DOHH2 (cell line): ENCODE results near the gene BAZ2B.

Source experiments
- H3F3A ChIP-seq: fragments of 200-600 bp; sonication (generic), shearing (Covaris generic); 2 replicates; pipeline ENCODE4 v1.6.0; 2016; ENCODE audit warnings: antibody characterized with exemption, mild to moderate bottlenecking; ENCODE audit not compliant: control insufficient read depth, insufficient read depth
- H3K27ac ChIP-seq: fragments of 200-600 bp; sonication (generic); 2 replicates; pipeline ENCODE4 v1.5.1; 2014; ENCODE audit warnings: low read depth, mild to moderate bottlenecking, low read length, moderate library complexity
- H3K27me3 ChIP-seq: fragments of 200-600 bp; sonication (generic); 2 replicates; pipeline ENCODE4 v1.6.1; 2014; ENCODE audit warnings: mild to moderate bottlenecking, low read length, mixed read lengths; ENCODE audit not compliant: control insufficient read depth
- H3K36me3 ChIP-seq: fragments of 200-600 bp; sonication (generic); 2 replicates; pipeline ENCODE4 v1.6.1; 2014; ENCODE audit warnings: mild to moderate bottlenecking, low read length, moderate library complexity, mixed read lengths; ENCODE audit not compliant: control insufficient read depth
- H3K4me1 ChIP-seq: fragments of 200-600 bp; sonication (generic); 2 replicates; pipeline ENCODE4 v1.6.1; 2014; ENCODE audit warnings: mild to moderate bottlenecking, low read length, mixed read lengths; ENCODE audit not compliant: control insufficient read depth
- H3K4me2 ChIP-seq: fragments of 200-600 bp; sonication (generic); 2 replicates; pipeline ENCODE4 v1.6.0; 2014; ENCODE audit warnings: mild to moderate bottlenecking, low read length, moderate library complexity
- H3K4me3 ChIP-seq: fragments of 200-600 bp; sonication (generic); 2 replicates; pipeline ENCODE4 v1.5.1; 2014; ENCODE audit warnings: mild to moderate bottlenecking, low read length, mixed read lengths
- H3K79me2 ChIP-seq: fragments of 200-600 bp; sonication (generic); 2 replicates; pipeline ENCODE4 v1.6.1; 2014; ENCODE audit warnings: mild to moderate bottlenecking, low read length, mixed read lengths; ENCODE audit not compliant: control insufficient read depth
- H3K9me2 ChIP-seq: fragments of 200-600 bp; sonication (generic); replicated peaks from 2 replicates; pipeline ENCODE4 v1.6.1; 2014; ENCODE audit warnings: mild to moderate bottlenecking, low read length, mixed read lengths; ENCODE audit not compliant: control insufficient read depth
- H3K9me3 ChIP-seq: fragments of 200-600 bp; sonication (generic); 2 replicates; pipeline ENCODE4 v1.6.1; 2014; ENCODE audit warnings: antibody characterized with exemption, low read length, mixed read lengths; ENCODE audit not compliant: control insufficient read depth, insufficient read depth
- H4K20me1 ChIP-seq: fragments of 200-600 bp; sonication (generic); 2 replicates; pipeline ENCODE4 v1.6.0; 2014; ENCODE audit warnings: low read depth, mild to moderate bottlenecking, antibody characterized with exemption, low read length, moderate library complexity; ENCODE audit not compliant: control insufficient read depth, insufficient read depth
- CTCF ChIP-seq: fragments of 200-600 bp; sonication (generic); IDR thresholded peaks from one replicate; pipeline ENCODE4 v1.5.1; 2014; ENCODE audit warnings: antibody characterized with exemption, mild to moderate bottlenecking, low read depth, low read length; ENCODE audit not compliant: poor library complexity, severe bottlenecking
- EZH2phosphoT487 ChIP-seq: fragments of 200-600 bp; sonication (generic); IDR thresholded peaks from 2 replicates; pipeline ENCODE4 v1.6.1; 2017; ENCODE audit warnings: borderline replicate concordance, mild to moderate bottlenecking, antibody characterized with exemption, low read length, moderate library complexity, mixed read lengths

The BAZ2B gene

DNA sequence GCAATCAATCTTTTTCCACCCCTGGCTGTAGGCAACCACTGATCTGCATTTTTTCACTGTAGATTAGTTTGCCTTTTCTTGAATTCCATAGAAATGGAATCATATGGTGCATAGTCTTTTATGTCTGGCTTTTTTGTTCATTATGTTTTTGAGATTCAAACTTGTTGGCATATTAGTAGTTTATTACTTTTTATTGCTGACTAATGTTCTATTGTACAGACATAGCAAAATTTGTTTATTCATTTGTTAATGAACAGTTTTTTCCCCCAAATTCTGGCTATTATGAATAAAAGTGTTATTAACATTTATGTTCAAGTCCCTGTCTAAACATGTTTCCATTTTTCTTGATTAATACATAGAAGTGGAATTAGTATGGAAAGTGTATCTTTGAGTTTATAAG, 308.4 kb downstream of the BAZ2B start:
- H3K36me3 ChIP-seq = no peaks in the 10 kb centered on the region
- H3F3A ChIP-seq = no peaks in the 10 kb centered on the region
- H3K4me1 ChIP-seq = no peaks in the 10 kb centered on the region
- no peak overlapping the region for H3K4me3 ChIP-seq
- no peaks in the 10 kb centered on the region for H3K79me2 ChIP-seq
- no peak overlapping the region for H3K27ac ChIP-seq
- H3K9me2 ChIP-seq = no peaks in the 10 kb centered on the region
- H3K4me2 ChIP-seq = no peak overlapping the region
- TF ChIP-seq EZH2phosphoT487 (no peak), CTCF (no peak)
- no peaks in the 10 kb centered on the region for H4K20me1 ChIP-seq
- H3K9me3 ChIP-seq = no peaks in the 10 kb centered on the region
- H3K27me3 ChIP-seq = no peaks in the 10 kb centered on the region

DNA sequence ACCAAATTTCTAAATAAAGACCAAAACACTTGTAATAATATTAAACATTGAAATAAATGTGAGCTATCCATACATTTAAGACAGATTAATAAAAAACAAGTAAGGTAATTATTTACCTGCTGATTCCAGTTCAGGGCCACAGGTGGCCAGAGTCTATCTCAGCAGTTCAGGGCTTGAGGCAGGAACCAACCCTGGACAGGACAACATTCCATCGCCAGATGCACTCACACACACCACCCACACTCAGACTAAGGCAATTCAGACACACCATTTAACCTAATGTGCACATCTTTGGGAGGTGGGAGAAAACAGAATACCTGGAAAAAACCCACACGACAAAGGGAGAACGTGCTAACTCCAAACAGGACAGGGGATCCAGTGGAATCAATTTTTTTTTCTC, 315.8 kb downstream of the BAZ2B start:
- H3K9me2 ChIP-seq = no peaks in the 10 kb centered on the region

GRCh38 chr2:159298967-159299366, 317.4 kb downstream of the BAZ2B start:
- Histone ChIP-seq H3K4me2 (no peak overlapping the region), H3K9me3 (no peaks in the 10 kb centered on the region), H3K4me1 (no peaks in the 10 kb centered on the region), H3K79me2 (no peaks in the 10 kb centered on the region), H3F3A (no peaks in the 10 kb centered on the region), H3K9me2 (no peaks in the 10 kb centered on the region), H3K36me3 (no peaks in the 10 kb centered on the region), H3K27ac (no peak overlapping the region), H4K20me1 (no peaks in the 10 kb centered on the region), H3K4me3 (no peak overlapping the region), H3K27me3 (no peaks in the 10 kb centered on the region)
- TF ChIP-seq CTCF (no peak), EZH2phosphoT487 (no peak)

More for the DNA sequence above, 315.8 kb downstream of the BAZ2B start:
- Histone ChIP-seq H3F3A (no peaks in the 10 kb centered on the region), H3K27ac (no peak overlapping the region), H3K79me2 (no peaks in the 10 kb centered on the region), H3K4me2 (no peak overlapping the region), H3K9me3 (no peaks in the 10 kb centered on the region), H3K27me3 (no peaks in the 10 kb centered on the region), H3K36me3 (no peaks in the 10 kb centered on the region), H4K20me1 (no peaks in the 10 kb centered on the region), H3K4me3 (no peak overlapping the region), H3K4me1 (no peaks in the 10 kb centered on the region)
- TF ChIP-seq CTCF (no peak), EZH2phosphoT487 (no peak)
